GM06990 (cell line): ENCODE measurements around the gene CMC2.

ENCODE experiments used
- DNase-seq: peaks from one replicate; pipeline ENCODE4 v3.0.0-alpha.2; 2011; ENCODE audit not compliant: insufficient read length; ENCODE audit errors: extremely low read depth
- H3K27me3 ChIP-seq: replicated peaks from 2 replicates; pipeline ENCODE4 v1.6.0; 2011; ENCODE audit warnings: low read length; ENCODE audit not compliant: control insufficient read depth, insufficient read depth
- H3K36me3 ChIP-seq: 2 replicates; pipeline ENCODE4 v1.5.1; 2011; ENCODE audit warnings: low read length; ENCODE audit not compliant: control insufficient read depth, insufficient read depth
- H3K4me3 ChIP-seq: replicated peaks from 2 replicates; pipeline ENCODE4 v1.5.1; 2011; ENCODE audit warnings: low read depth, mild to moderate bottlenecking, control low read depth, low read length
- TF ChIP-seq, protein P1 (sequence below): IDR thresholded peaks from 2 replicates; pipeline ENCODE4 v1.5.1; 2011; ENCODE audit warnings: low read length, control low read depth, mild to moderate bottlenecking, inconsistent platforms; ENCODE audit not compliant: insufficient read depth, poor library complexity, severe bottlenecking

CMC2 gene

GRCh38 chr16:80989801-80990200, 16.9 kb downstream of the CMC2 start:
- Histone ChIP-seq H3K27me3 (no peaks in the 10 kb centered on the region), H3K4me3 (no peak overlapping the region), H3K36me3 (no peaks in the 10 kb centered on the region; the same call in 1 of the 2 replicates)
- TF ChIP-seq, protein P1, sequence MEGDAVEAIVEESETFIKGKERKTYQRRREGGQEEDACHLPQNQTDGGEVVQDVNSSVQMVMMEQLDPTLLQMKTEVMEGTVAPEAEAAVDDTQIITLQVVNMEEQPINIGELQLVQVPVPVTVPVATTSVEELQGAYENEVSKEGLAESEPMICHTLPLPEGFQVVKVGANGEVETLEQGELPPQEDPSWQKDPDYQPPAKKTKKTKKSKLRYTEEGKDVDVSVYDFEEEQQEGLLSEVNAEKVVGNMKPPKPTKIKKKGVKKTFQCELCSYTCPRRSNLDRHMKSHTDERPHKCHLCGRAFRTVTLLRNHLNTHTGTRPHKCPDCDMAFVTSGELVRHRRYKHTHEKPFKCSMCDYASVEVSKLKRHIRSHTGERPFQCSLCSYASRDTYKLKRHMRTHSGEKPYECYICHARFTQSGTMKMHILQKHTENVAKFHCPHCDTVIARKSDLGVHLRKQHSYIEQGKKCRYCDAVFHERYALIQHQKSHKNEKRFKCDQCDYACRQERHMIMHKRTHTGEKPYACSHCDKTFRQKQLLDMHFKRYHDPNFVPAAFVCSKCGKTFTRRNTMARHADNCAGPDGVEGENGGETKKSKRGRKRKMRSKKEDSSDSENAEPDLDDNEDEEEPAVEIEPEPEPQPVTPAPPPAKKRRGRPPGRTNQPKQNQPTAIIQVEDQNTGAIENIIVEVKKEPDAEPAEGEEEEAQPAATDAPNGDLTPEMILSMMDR, result no peak
- DNase-seq, result no peak

DNA sequence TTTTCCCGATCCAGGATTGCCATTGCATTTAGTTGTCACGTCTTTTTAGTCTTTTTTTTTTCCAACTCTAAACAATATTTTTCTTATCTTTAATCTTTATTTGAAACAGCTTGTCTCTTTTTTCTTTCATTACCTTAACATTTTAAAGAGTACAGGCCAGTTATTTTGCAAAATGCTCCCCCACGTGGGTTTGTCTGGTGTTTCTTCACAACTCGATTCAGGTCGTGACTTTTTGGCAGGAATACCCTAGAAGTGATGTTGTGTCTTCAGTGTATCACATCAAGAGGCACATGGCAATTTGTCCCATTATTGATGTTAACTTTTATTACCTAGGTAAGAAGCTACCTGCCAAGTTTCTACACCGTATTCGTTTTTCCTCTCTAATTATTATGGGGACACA, 17.9 kb downstream of the CMC2 start:
- no peaks in the 10 kb centered on the region; the same call in 1 of the 2 replicates for H3K36me3 ChIP-seq
- DNase-seq, result no peak
- TF ChIP-seq, protein P1, result no peak
- H3K4me3 ChIP-seq, result no peak overlapping the region
- H3K27me3 ChIP-seq, result no peaks in the 10 kb centered on the region

DNA sequence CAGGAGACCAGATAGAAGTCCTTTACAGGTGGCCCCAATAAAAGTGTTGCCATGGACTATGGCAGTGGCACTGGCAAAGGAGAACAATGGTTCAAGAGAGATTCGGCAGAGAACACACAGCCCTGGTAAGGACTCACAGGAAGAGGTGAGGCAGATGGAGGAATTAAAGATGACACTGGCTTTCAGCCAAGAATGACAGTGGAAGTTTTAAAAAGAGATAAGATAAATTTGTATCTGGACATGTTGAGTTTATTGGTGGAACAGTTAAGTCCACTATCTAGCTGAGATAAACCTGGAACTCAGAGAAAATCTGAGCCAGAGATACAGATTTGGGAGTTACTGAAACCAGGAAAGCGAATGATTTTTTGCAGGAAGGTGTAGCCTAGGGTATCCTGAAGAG, 20.1 kb downstream of the CMC2 start:
- Histone ChIP-seq H3K4me3 (no peak overlapping the region), H3K36me3 (no peaks in the 10 kb centered on the region; the same call in 1 of the 2 replicates), H3K27me3 (no peaks in the 10 kb centered on the region)
- TF ChIP-seq, protein P1, result no peak
- no peak for DNase-seq

DNA sequence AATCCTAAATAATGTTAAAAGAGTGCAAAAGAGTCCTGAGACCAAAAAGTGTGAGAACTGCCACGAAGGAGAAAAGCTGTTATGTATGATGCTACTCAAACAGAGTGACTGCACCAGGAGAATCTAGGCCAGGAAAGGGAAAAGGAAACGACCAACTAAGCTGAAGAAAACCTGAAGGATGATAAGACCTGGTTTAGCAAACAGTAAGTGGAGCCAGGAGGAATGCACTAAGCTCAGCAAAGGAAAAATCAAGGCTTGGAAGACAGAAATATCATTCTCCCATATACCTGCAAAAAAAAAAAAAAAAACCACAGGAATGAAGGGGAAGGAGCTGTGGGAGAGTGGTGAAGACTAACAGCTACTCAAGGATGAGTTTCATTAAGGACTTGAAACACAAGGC, 21.1 kb downstream of the CMC2 start:
- H3K4me3 ChIP-seq, result no peak overlapping the region
- TF ChIP-seq, protein P1, result no peak
- H3K27me3 ChIP-seq, result no peaks in the 10 kb centered on the region
- DNase-seq, result no peak
- no peaks in the 10 kb centered on the region for H3K36me3 ChIP-seq

- Histone ChIP-seq H3K4me3 (no peak overlapping the region), H3K36me3 (peaks cover 2% of the 10 kb centered on the region; the same call in 1 of the 2 replicates), H3K27me3 (no peaks in the 10 kb centered on the region)
- DNase-seq, result no peak
- TF ChIP-seq, protein P1, result no peak
Measured at GRCh38 chr16:80984124-80984892, 22.4 kb downstream of the CMC2 start.
